ENCODE measurements around the gene C17orf67.

Gene C17orf67

GRCh38 chr17:56792267-56792666 lies 41.5 kb downstream of the C17orf67 start:
- Histone ChIP-seq H3K36me3 (ENCODE audit: insufficient read depth) (no peaks in the 10 kb centered on the region), H3K4me2 (no peak overlapping the region), H3K27ac (no peak overlapping the region), H3K9ac (no peak overlapping the region), H3K4me3 (IDR thresholded peaks at IDR 0.05; ENCODE audit: insufficient read depth, low read depth, low read length) (no peak overlapping the region), H2AFZ (ENCODE audit: low read depth) (no peak overlapping the region), H3K4me1 (ENCODE audit: low read depth, poor library complexity, severe bottlenecking) (peaks cover 10% of the 10 kb centered on the region), H3K79me2 (ENCODE audit: insufficient read depth, low read depth) (no peaks in the 10 kb centered on the region), H4K20me1 (ENCODE audit: insufficient read depth) (no peaks in the 10 kb centered on the region), H3K27me3 (ENCODE audit: insufficient read depth, low read depth) (no peaks in the 10 kb centered on the region)
- no peak for TF ChIP-seq CTCF (conservative IDR thresholded peaks at IDR 0.05; ENCODE audit: low read depth, low read length)

GRCh38 chr17:56786989-56787482 lies 46.7 kb downstream of the C17orf67 start:
- no peaks in the 10 kb centered on the region for H3K36me3 ChIP-seq (ENCODE audit: insufficient read depth)

GRCh38 chr17:56785997-56786680 lies 47.6 kb downstream of the C17orf67 start:
- H3K36me3 ChIP-seq (ENCODE audit: insufficient read depth) = no peaks in the 10 kb centered on the region
- H3K9ac ChIP-seq = no peak overlapping the region
- no peak overlapping the region for H2AFZ ChIP-seq (ENCODE audit: low read depth)
- H3K4me1 ChIP-seq (ENCODE audit: low read depth, poor library complexity, severe bottlenecking) = peaks cover 42% of the 10 kb centered on the region
- no peak overlapping the region for H3K4me3 ChIP-seq (IDR thresholded peaks at IDR 0.05; ENCODE audit: insufficient read depth, low read depth, low read length)
- no peak for TF ChIP-seq CTCF (conservative IDR thresholded peaks at IDR 0.05; ENCODE audit: low read depth, low read length)
- H3K79me2 ChIP-seq (ENCODE audit: insufficient read depth, low read depth) = no peaks in the 10 kb centered on the region
- H3K27me3 ChIP-seq (ENCODE audit: insufficient read depth, low read depth) = no peaks in the 10 kb centered on the region
- no peaks in the 10 kb centered on the region for H4K20me1 ChIP-seq (ENCODE audit: insufficient read depth)
- no peak overlapping the region for H3K27ac ChIP-seq
- H3K4me2 ChIP-seq = no peak overlapping the region

More at GRCh38 chr17:56786989-56787482, 46.7 kb downstream of the C17orf67 start:
- no peak overlapping the region for H3K4me3 ChIP-seq (IDR thresholded peaks at IDR 0.05; ENCODE audit: insufficient read depth, low read depth, low read length)
- H2AFZ ChIP-seq (ENCODE audit: low read depth) = peak overlapping the region; percentile 48
- peak overlapping the region; percentile 48 for H3K4me2 ChIP-seq
- no peaks in the 10 kb centered on the region for H3K79me2 ChIP-seq (ENCODE audit: insufficient read depth, low read depth)
- H3K27ac ChIP-seq = peak overlapping the region; percentile 19; the same call in 1 of the 2 replicates
- H3K4me1 ChIP-seq (ENCODE audit: low read depth, poor library complexity, severe bottlenecking) = peaks cover 42% of the 10 kb centered on the region
- no peak for TF ChIP-seq CTCF (conservative IDR thresholded peaks at IDR 0.05; ENCODE audit: low read depth, low read length)
- H4K20me1 ChIP-seq (ENCODE audit: insufficient read depth) = no peaks in the 10 kb centered on the region
- H3K9ac ChIP-seq = no peak overlapping the region
- H3K27me3 ChIP-seq (ENCODE audit: insufficient read depth, low read depth) = no peaks in the 10 kb centered on the region

GRCh38 chr17:56785405-56785804 lies 48.3 kb downstream of the C17orf67 start:
- Histone ChIP-seq H3K4me2 (no peak overlapping the region), H3K4me1 (ENCODE audit: low read depth, poor library complexity, severe bottlenecking) (peaks cover 49% of the 10 kb centered on the region), H3K9ac (no peak overlapping the region), H3K79me2 (ENCODE audit: insufficient read depth, low read depth) (no peaks in the 10 kb centered on the region), H3K27ac (no peak overlapping the region), H2AFZ (ENCODE audit: low read depth) (no peak overlapping the region), H4K20me1 (ENCODE audit: insufficient read depth) (no peaks in the 10 kb centered on the region), H3K27me3 (ENCODE audit: insufficient read depth, low read depth) (no peaks in the 10 kb centered on the region), H3K36me3 (ENCODE audit: insufficient read depth) (no peaks in the 10 kb centered on the region), H3K4me3 (IDR thresholded peaks at IDR 0.05; ENCODE audit: insufficient read depth, low read depth, low read length) (no peak overlapping the region)
- no peak for TF ChIP-seq CTCF (conservative IDR thresholded peaks at IDR 0.05; ENCODE audit: low read depth, low read length)
